RWPE2 (cell line): ENCODE results near the gene ITSN2.

Experiments used
- ATAC-seq: fragments of 200-7000 bp; cut with Tn5 transposase; 3 replicates; pipeline ENCODE4 v1.9.1; 2021; ENCODE audit warnings: low read depth
- DNase-seq: peaks from one replicate; pipeline ENCODE4 v3.0.0-alpha.2; 2020; ENCODE audit warnings: low spot score
- H3K27ac ChIP-seq: fragments of 450-650 bp; 2 replicates; pipeline ENCODE4 v1.5.1; 2017; ENCODE audit warnings: mild to moderate bottlenecking; ENCODE audit not compliant: poor library complexity, severe bottlenecking
- H3K27me3 ChIP-seq: fragments of 250-450 bp; sonication (Bioruptor Pico); 2 replicates; pipeline ENCODE4 v1.5.1; 2021; ENCODE audit warnings: mild to moderate bottlenecking, moderate library complexity; ENCODE audit not compliant: insufficient read depth, poor library complexity, severe bottlenecking
- H3K36me3 ChIP-seq: fragments of 250-450 bp; sonication (Bioruptor Pico); 2 replicates; pipeline ENCODE4 v1.5.1; 2020; ENCODE audit warnings: low read depth, mild to moderate bottlenecking, moderate library complexity
- H3K4me1 ChIP-seq: fragments of 250-450 bp; sonication (Bioruptor Pico); 2 replicates; pipeline ENCODE4 v1.5.1; 2021; ENCODE audit warnings: mild to moderate bottlenecking, moderate library complexity; ENCODE audit not compliant: insufficient read depth, poor library complexity, severe bottlenecking
- H3K4me3 ChIP-seq: fragments of 250-450 bp; sonication (Bioruptor Pico); 2 replicates; pipeline ENCODE4 v1.5.1; 2021; ENCODE audit warnings: mild to moderate bottlenecking, moderate library complexity; ENCODE audit not compliant: severe bottlenecking
- H3K9me3 ChIP-seq: fragments of 250-450 bp; sonication (Bioruptor Pico); 2 replicates; pipeline ENCODE4 v1.5.1; 2021; ENCODE audit warnings: mild to moderate bottlenecking, moderate library complexity; ENCODE audit not compliant: severe bottlenecking
- TF ChIP-seq, protein P1 (sequence below): fragments of 450-650 bp; IDR thresholded peaks from one replicate; pipeline ENCODE4 v1.5.1; 2017; ENCODE audit warnings: mild to moderate bottlenecking, moderate library complexity; ENCODE audit not compliant: poor library complexity, severe bottlenecking

Gene ITSN2

DNA sequence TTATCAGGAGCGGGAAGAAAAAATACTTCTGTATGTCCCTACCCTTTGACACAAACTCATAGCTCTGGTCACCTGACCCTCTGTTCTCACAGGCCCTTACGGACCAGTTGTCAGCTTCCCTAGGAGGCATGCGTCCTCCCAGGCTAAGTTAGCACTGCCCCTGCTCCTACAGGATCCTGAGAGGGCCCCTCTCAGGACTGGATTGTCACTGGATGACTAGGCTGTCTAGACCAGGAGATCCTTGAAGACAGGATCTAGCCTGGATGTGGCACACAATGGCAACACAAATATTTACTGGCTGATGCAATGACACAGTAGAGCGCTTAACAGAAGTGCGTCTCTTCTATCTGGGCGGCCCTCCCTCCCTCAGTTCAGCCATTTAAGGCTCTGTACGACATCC is 177.8 kb downstream of the ITSN2 start:
- Histone ChIP-seq H3K27ac (no peak overlapping the region), H3K36me3 (no peaks in the 10 kb centered on the region), H3K9me3 (no peaks in the 10 kb centered on the region), H3K27me3 (no peaks in the 10 kb centered on the region), H3K4me1 (no peaks in the 10 kb centered on the region), H3K4me3 (no peak overlapping the region)
- TF ChIP-seq, protein P1, sequence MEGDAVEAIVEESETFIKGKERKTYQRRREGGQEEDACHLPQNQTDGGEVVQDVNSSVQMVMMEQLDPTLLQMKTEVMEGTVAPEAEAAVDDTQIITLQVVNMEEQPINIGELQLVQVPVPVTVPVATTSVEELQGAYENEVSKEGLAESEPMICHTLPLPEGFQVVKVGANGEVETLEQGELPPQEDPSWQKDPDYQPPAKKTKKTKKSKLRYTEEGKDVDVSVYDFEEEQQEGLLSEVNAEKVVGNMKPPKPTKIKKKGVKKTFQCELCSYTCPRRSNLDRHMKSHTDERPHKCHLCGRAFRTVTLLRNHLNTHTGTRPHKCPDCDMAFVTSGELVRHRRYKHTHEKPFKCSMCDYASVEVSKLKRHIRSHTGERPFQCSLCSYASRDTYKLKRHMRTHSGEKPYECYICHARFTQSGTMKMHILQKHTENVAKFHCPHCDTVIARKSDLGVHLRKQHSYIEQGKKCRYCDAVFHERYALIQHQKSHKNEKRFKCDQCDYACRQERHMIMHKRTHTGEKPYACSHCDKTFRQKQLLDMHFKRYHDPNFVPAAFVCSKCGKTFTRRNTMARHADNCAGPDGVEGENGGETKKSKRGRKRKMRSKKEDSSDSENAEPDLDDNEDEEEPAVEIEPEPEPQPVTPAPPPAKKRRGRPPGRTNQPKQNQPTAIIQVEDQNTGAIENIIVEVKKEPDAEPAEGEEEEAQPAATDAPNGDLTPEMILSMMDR = no peak
- no peak for DNase-seq
- ATAC-seq = no peak

DNA sequence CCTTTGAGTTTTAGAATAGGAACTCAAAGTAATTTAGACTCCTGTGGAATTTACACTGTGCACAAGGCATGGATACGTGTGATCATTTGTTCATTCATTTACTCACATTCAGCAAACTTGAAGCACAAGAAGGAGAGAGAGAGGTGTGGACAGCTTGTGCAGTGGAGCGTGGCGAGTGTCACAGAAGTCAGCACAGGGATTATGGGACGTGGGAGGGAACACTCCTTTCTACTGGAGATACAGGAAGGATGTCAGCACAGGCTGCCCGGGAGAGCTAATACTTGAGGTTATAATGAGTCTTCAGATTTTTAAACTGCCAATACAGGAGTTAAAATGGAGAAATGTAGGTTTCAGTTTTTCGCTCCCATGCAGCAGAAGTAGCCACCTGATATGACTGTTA is 178.5 kb downstream of the ITSN2 start:
- Histone ChIP-seq H3K36me3 (no peaks in the 10 kb centered on the region), H3K27me3 (no peaks in the 10 kb centered on the region), H3K9me3 (no peaks in the 10 kb centered on the region), H3K4me1 (no peaks in the 10 kb centered on the region), H3K4me3 (no peak overlapping the region), H3K27ac (no peak overlapping the region)
- TF ChIP-seq, protein P1 = no peak
- ATAC-seq = no peak
- no peak for DNase-seq

DNA sequence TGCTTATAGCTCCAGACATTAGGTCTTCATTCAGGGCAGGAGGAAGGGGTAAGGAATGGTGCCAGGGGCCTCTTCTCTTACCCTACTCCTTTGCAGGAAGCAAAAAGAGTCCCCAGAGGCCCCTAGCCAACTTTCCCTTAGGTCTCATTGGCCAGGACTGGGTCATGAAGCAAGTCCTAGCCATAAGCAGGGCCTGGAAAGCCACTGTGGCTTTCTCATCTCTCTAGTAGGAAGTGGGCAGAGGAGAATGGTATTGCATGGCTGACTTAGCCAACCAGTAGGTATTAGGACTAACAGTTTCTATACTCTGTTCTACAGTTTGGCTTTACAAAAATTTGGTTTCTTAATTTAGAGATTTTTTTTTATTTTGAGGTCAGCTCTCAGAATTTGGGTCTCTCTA is 180.7 kb downstream of the ITSN2 start:
- no peak for ATAC-seq
- no peaks in the 10 kb centered on the region for H3K27me3 ChIP-seq
- no peak for DNase-seq
- no peak overlapping the region for H3K4me3 ChIP-seq
- no peak overlapping the region for H3K27ac ChIP-seq
- no peaks in the 10 kb centered on the region for H3K9me3 ChIP-seq
- no peaks in the 10 kb centered on the region for H3K36me3 ChIP-seq
- TF ChIP-seq, protein P1 = no peak
- H3K4me1 ChIP-seq = no peaks in the 10 kb centered on the region

DNA sequence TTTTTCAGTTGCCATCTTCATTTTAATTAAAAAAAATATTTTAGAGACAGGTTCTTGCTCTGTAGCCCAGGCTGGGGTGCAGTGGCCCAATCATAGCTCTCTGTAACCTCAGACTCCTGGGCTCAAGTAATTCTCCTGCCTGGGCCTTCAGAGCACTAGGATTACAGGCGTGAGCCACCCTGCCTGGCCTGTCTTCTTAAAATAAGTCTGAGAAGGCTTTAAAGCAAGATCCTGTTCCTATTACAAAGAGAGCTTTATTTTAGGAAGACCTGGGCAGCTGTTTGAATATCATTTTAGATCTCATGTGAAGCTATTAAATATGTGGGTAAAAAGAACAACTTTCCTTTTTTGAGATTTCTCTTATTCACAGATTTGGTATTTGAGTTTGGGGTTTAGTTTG is 184.0 kb downstream of the ITSN2 start:
- Histone ChIP-seq H3K4me1 (no peaks in the 10 kb centered on the region), H3K9me3 (no peaks in the 10 kb centered on the region), H3K27ac (no peak overlapping the region), H3K36me3 (no peaks in the 10 kb centered on the region), H3K27me3 (no peaks in the 10 kb centered on the region), H3K4me3 (no peak overlapping the region)
- DNase-seq = no peak
- TF ChIP-seq, protein P1 = no peak
- no peak for ATAC-seq

DNA sequence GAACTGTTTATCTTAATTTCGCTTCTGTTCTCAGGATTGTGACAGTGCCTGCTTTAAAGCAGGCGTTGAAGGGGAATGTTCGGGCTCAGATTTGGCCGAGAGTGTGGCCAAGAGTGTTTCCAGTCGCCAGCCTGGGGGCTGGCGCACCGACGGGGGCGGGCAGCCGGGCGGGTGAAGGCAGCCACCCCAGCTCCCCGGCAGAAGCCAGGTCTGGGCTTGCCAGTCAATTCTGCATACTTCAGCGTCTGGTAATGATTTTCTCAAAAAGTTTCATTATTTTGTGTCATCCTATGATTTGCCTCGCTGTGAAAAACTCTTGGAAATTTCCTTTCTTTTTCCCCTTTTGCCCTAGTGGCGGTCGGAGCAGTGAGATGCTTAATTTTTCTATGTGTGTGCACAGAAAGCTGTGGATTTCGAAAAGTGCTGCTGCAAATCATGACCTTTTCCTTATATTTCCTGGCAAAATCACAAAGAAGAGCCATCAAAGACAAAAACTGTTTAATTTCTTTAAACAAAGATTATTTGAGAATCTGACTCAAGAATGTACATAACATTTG is 184.6 kb downstream of the ITSN2 start:
- Histone ChIP-seq H3K4me1 (no peaks in the 10 kb centered on the region), H3K9me3 (no peaks in the 10 kb centered on the region), H3K36me3 (no peaks in the 10 kb centered on the region), H3K27me3 (no peaks in the 10 kb centered on the region), H3K4me3 (peak overlapping the region; percentile 31), H3K27ac (peak overlapping the region; percentile 9)
- DNase-seq (no peak), ATAC-seq (peak; percentile 68)
- TF ChIP-seq, protein P1 = no peak
